KMS-11 (cell line): Measurements from ENCODE around the gene HIVEP1.

Experiments
- H2AFZ ChIP-seq: fragments of 200-600 bp; sonication (generic); 2 replicates; pipeline ENCODE4 v1.6.1; 2016; ENCODE audit warnings: antibody characterized with exemption, mixed run types, low read depth
- H3K27ac ChIP-seq: fragments of 200-600 bp; sonication (generic); 2 replicates; pipeline ENCODE4 v1.6.1; 2016; ENCODE audit warnings: mild to moderate bottlenecking, mixed run types
- H3K27me3 ChIP-seq: fragments of 200-600 bp; sonication (generic); 2 replicates; pipeline ENCODE4 v1.6.1; 2017; ENCODE audit warnings: mild to moderate bottlenecking, low read depth, mixed run types, moderate library complexity; ENCODE audit not compliant: insufficient read depth
- H3K36me3 ChIP-seq: fragments of 200-600 bp; sonication (generic); 2 replicates; pipeline ENCODE4 v1.6.1; 2017; ENCODE audit warnings: mild to moderate bottlenecking, mixed run types; ENCODE audit not compliant: insufficient read depth
- H3K4me1 ChIP-seq: fragments of 200-600 bp; sonication (generic); 2 replicates; pipeline ENCODE4 v1.6.1; 2016; ENCODE audit warnings: mild to moderate bottlenecking, low read depth, mixed run types; ENCODE audit not compliant: poor library complexity, severe bottlenecking
- H3K4me2 ChIP-seq: fragments of 200-600 bp; sonication (generic); 2 replicates; pipeline ENCODE4 v1.7.0; 2016; ENCODE audit warnings: mild to moderate bottlenecking, mixed run types
- H3K4me3 ChIP-seq: fragments of 200-600 bp; sonication (generic); IDR thresholded peaks from 2 replicates; pipeline ENCODE4 v1.6.1; 2017; ENCODE audit warnings: low read depth, low read length, mixed read lengths; ENCODE audit not compliant: insufficient read depth
- H3K79me2 ChIP-seq: fragments of 200-600 bp; sonication (generic); 2 replicates; pipeline ENCODE4 v1.6.1; 2016; ENCODE audit warnings: low read depth, mixed run types; ENCODE audit not compliant: insufficient read depth
- H3K9ac ChIP-seq: fragments of 200-600 bp; sonication (generic); 2 replicates; pipeline ENCODE4 v1.6.1; 2016; ENCODE audit warnings: mild to moderate bottlenecking, mixed run types
- H4K20me1 ChIP-seq: fragments of 200-600 bp; sonication (generic); 2 replicates; pipeline ENCODE4 v1.6.1; 2016; ENCODE audit warnings: mild to moderate bottlenecking, mixed run types; ENCODE audit not compliant: insufficient read depth
- CTCF ChIP-seq: fragments of 200-600 bp; sonication (generic); conservative IDR thresholded peaks from 2 replicates; pipeline ENCODE4 v1.6.1; 2017; ENCODE audit warnings: low read depth, mild to moderate bottlenecking, antibody characterized with exemption, low read length, moderate library complexity, mixed read lengths

Gene HIVEP1

DNA sequence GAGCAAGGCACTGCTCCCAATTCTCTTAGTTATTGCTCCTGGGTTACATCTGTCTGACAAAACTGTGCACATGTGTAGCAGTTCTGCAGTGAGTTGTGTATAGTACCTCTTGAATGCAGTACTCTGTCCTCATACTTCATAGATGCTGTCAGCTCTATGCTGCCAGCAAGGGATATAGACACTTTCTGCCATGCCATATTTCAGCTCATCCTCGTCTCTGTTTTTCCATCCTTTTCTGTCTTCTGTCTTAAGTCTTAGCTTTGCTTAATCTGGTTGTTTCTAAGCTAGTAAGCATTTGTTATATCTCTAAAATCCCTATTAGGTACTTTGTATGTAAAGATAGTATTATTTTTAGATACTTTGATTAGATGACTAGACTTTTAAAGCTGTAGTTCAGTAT is 76.4 kb downstream of the HIVEP1 start:
- Histone ChIP-seq H4K20me1 (no peaks in the 10 kb centered on the region), H3K9ac (no peak overlapping the region), H3K4me1 (peaks cover 11% of the 10 kb centered on the region), H2AFZ (no peak overlapping the region), H3K36me3 (no peaks in the 10 kb centered on the region; the same call in 1 of the 2 replicates), H3K4me3 (no peak overlapping the region), H3K79me2 (peaks cover 23% of the 10 kb centered on the region), H3K27me3 (no peaks in the 10 kb centered on the region), H3K27ac (no peak overlapping the region), H3K4me2 (no peak overlapping the region)
- TF ChIP-seq CTCF: no peak

GRCh38 chr6:12090714-12091113 is 78.6 kb downstream of the HIVEP1 start:
- H2AFZ ChIP-seq: no peak overlapping the region
- H3K9ac ChIP-seq: no peak overlapping the region
- TF ChIP-seq CTCF: no peak
- peaks cover 3% of the 10 kb centered on the region for H3K79me2 ChIP-seq
- peaks cover 10% of the 10 kb centered on the region for H3K4me1 ChIP-seq
- H3K27ac ChIP-seq: no peak overlapping the region
- H3K36me3 ChIP-seq: no peaks in the 10 kb centered on the region; the same call in 1 of the 2 replicates
- H3K4me3 ChIP-seq: no peak overlapping the region
- no peak overlapping the region for H3K4me2 ChIP-seq
- no peaks in the 10 kb centered on the region for H3K27me3 ChIP-seq
- no peaks in the 10 kb centered on the region for H4K20me1 ChIP-seq

DNA sequence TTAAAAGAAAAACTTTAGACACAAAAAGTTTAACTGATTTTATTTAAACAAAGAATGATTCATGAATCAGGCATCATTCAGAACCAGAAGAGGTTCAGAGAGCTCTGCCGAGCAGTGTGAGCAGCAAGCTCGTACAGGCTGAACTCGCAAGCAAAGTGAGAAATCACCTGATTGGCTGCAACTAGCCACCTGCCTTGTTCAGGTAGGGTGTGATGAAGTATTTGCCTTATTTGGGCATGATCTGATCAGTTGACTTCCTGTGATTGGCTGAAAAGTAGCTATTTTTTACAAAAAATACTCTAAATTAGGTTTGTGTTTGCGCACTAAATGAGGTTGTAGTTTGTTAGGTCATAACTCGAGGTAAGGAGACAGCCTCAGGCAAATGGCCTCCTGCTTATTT is 80.7 kb downstream of the HIVEP1 start:
- no peak overlapping the region for H2AFZ ChIP-seq
- H3K4me1 ChIP-seq: peaks cover 10% of the 10 kb centered on the region
- no peaks in the 10 kb centered on the region for H3K27me3 ChIP-seq
- H3K27ac ChIP-seq: no peak overlapping the region
- H3K4me2 ChIP-seq: no peak overlapping the region
- no peak for TF ChIP-seq CTCF
- H3K36me3 ChIP-seq: no peaks in the 10 kb centered on the region; the same call in 1 of the 2 replicates
- H4K20me1 ChIP-seq: no peaks in the 10 kb centered on the region
- H3K79me2 ChIP-seq: no peaks in the 10 kb centered on the region; the same call in none of the 2 replicates
- H3K4me3 ChIP-seq: no peak overlapping the region
- H3K9ac ChIP-seq: no peak overlapping the region

GRCh38 chr6:12094689-12095088 is 82.6 kb downstream of the HIVEP1 start:
- no peak for TF ChIP-seq CTCF
- Histone ChIP-seq H3K4me2 (no peak overlapping the region), H3K27me3 (no peaks in the 10 kb centered on the region), H3K9ac (no peak overlapping the region), H4K20me1 (no peaks in the 10 kb centered on the region), H3K4me3 (no peak overlapping the region), H3K36me3 (no peaks in the 10 kb centered on the region; the same call in 1 of the 2 replicates), H3K27ac (no peak overlapping the region), H3K79me2 (no peaks in the 10 kb centered on the region), H2AFZ (no peak overlapping the region), H3K4me1 (peaks cover 10% of the 10 kb centered on the region)
